NCI-H2227 treated with DMSO at 0.1 percent for 48 hours (cell line): ENCODE results near the gene HUS1B.

ENCODE experiments used
- DNase-seq: peaks from one replicate; lab custom pipeline; 2025; lab: John Stamatoyannopoulos, UW

Gene HUS1B

DNA sequence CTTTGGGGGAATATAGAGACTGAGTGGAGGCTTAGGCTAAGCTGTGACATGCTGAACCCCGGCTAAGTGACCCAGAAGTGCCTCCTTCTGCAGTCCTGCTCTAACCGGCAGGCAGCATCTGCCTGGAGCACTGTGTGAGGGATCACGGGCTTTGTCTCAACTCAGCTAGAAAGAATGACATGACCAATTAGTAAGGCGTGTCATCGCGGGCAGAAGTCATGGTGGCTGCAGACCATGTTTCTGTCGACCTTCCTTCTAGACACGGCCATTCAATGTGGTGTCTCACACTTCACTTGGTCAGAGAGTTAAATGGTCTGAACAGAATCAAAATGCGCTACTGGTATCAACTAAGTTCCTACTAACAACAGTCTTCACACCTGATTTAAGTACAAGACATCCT lies 35.0 kb downstream of the HUS1B start:
- no peak for DNase-seq

DNA sequence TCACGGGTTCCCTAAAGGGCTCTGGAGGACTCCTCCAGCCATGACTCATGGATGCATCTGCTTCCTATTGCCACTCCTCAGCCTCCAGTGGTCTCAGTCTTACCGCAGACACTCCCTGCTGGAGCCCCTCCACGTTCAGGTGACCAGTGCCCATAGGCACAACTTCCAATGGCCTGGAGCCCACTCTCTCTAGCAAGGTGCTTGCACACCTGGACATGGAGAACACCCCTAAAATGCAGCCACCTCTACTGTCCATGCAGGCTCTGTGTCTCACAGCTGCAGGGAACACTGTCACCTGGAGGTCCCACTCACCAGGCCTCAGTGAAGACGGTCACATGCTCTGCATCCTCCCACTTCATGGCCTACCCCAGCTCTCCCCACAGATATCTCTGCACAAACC lies 36.0 kb downstream of the HUS1B start:
- no peak for DNase-seq

DNA sequence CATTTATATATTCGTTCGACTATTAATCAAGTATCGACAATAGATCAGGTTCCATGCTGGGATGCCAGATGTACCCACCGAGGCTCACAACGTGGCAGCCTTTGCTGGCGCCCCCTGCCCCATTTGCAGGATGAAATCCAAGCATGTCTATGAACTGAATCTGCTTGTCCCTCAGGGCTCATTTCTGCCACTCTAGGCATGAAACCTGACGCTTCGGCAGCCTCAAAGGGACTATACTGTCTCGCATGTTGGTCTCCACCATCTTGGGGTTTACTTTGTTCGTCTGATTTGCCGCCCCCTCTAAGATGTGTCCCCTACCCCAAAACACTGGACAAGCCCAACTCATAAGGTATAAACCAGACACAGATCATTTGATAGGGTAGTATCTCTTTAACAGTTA lies 36.7 kb downstream of the HUS1B start:
- DNase-seq: no peak

GRCh38 chr6:617456-618100 lies 39.3 kb downstream of the HUS1B start:
- DNase-seq: no peak

- DNase-seq: no peak
Measured at GRCh38 chr6:613981-614380, 42.9 kb downstream of the HUS1B start.

DNA sequence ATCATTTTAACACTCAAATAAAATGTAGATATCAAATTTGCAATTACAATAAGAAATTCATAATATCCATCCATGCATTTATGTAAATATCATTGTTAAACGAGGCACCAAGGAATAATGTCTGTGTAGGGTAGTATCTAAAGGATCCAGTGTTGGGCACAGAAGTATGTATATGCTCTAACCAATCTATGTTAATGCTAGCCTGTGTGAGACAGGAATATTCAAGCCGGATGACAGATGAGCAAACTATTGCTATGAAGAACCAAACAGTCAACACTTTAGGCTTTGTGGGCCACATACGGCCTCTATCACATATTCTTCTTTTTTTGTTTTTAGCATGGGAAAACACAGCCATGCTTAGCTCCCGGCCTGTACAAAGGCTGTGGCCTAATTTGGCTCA lies 45.0 kb downstream of the HUS1B start:
- DNase-seq: no peak

- no peak for DNase-seq
Measured at GRCh38 chr6:610882-611281, 46.0 kb downstream of the HUS1B start.

DNA sequence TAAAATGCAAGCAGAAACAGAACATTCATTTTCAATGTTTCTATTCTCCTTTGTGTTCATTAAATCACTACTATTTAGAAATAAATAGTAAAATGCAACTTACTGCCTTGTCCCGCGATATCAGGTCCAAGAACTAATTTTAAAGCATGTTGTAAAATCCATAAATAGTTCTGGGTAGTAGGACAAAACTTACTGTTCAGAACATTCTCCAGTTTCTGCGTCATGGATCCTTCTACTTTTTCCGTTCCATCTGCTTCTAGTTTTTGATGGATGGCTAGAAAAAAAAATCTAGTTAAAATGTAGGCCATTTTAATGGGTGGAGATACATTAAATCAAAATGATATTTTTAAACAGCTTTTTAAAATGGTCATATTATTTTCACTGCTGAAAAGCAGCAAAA lies 47.0 kb downstream of the HUS1B start:
- DNase-seq: no peak

- no peak for DNase-seq
Measured at GRCh38 chr6:606829-607379, 50.0 kb downstream of the HUS1B start.
